GM20000 (cell line): Measurements from ENCODE around the gene KIAA1958.
"Not testable (repeated sequence)": the region's sequence is repeated elsewhere in the genome, so short reads cannot be mapped to it uniquely, and the experiment has no call there.

Experiments used
- DNase-seq: peaks from one replicate; pipeline ENCODE4 v3.0.0; 2012; ENCODE audit warnings: low spot score
- TF ChIP-seq, protein P1 (sequence below): IDR thresholded peaks from 2 replicates; pipeline ENCODE4 v1.5.1; 2012; ENCODE audit warnings: mild to moderate bottlenecking, control low read depth; ENCODE audit errors: extremely low read depth, missing control alignments

Gene KIAA1958

GRCh38 chr9:112575107-112575506 is 88.5 kb downstream of the KIAA1958 start:
- no peak for DNase-seq
- TF ChIP-seq, protein P1, sequence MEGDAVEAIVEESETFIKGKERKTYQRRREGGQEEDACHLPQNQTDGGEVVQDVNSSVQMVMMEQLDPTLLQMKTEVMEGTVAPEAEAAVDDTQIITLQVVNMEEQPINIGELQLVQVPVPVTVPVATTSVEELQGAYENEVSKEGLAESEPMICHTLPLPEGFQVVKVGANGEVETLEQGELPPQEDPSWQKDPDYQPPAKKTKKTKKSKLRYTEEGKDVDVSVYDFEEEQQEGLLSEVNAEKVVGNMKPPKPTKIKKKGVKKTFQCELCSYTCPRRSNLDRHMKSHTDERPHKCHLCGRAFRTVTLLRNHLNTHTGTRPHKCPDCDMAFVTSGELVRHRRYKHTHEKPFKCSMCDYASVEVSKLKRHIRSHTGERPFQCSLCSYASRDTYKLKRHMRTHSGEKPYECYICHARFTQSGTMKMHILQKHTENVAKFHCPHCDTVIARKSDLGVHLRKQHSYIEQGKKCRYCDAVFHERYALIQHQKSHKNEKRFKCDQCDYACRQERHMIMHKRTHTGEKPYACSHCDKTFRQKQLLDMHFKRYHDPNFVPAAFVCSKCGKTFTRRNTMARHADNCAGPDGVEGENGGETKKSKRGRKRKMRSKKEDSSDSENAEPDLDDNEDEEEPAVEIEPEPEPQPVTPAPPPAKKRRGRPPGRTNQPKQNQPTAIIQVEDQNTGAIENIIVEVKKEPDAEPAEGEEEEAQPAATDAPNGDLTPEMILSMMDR = no peak

GRCh38 chr9:112581469-112582176 is 95.0 kb downstream of the KIAA1958 start:
- TF ChIP-seq, protein P1 = no peak
- no peak for DNase-seq

GRCh38 chr9:112582371-112583262 is 96.0 kb downstream of the KIAA1958 start:
- DNase-seq = no peak
- TF ChIP-seq, protein P1 = no peak

GRCh38 chr9:112586599-112587155 is 100.0 kb downstream of the KIAA1958 start:
- DNase-seq = no peak
- TF ChIP-seq, protein P1 = no peak

GRCh38 chr9:112591875-112592274 is 105.2 kb downstream of the KIAA1958 start:
- not testable (repeated sequence) for DNase-seq

DNA sequence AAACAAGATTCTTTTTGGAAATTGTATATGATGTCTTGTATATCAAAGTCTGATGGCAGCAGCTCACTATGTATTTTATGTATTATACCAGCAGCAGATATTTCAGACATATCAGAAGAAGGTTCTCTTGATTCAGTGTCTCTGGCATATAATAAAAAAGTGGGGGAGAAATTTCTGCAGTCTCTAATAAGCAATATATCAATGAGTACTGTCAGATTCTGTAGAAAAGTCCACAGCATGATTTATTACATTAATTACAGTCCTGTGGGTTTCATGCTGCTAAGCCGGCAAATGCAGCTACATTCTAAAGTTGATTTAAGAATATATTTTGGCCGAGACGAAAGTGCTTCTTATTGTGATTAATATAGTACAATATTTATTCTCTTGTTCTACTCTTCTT is 113.1 kb downstream of the KIAA1958 start:
- TF ChIP-seq, protein P1 = no peak
- DNase-seq = no peak

GRCh38 chr9:112601636-112602035 is 115.0 kb downstream of the KIAA1958 start:
- TF ChIP-seq, protein P1 = no peak
- no peak for DNase-seq
